HEK293 (cell line): ENCODE results near the gene USP22.

Experiments
- CTCF ChIA-PET: fragments of 350-600 bp; formaldehyde crosslinking; extraction: SDS; loops from one replicate; lab custom pipeline; 2021; ENCODE audit warnings: antibody characterized with exemption; lab: Yijun Ruan, JAX
- POLR2A ChIA-PET: fragments of 300-600 bp; formaldehyde crosslinking; extraction: SDS; loops from one replicate; lab custom pipeline; 2020; ENCODE audit warnings: antibody characterized with exemption, inconsistent platforms; lab: Yijun Ruan, JAX
- H3K27ac ChIP-seq: fragments of 200-500 bp; sonication (Bioruptor generic); 2 replicates; pipeline ENCODE4 v1.5.1; 2014; ENCODE audit warnings: low read depth, low read length, control low read depth, inconsistent platforms; ENCODE audit errors: extremely low read depth
- H3K36me3 ChIP-seq, 2 experiments: fragments of 200-500 bp in 1 of 2; sonication (Bioruptor generic) in 1 of 2; 1 replicate in 1 of 2; 2 replicates in 1 of 2; pipeline ENCODE4 v1.5.1; 2014 to 2017; ENCODE audit warnings: inconsistent platforms in 2 of 2, low read length in 2 of 2; ENCODE audit not compliant: control insufficient read depth in 2 of 2, insufficient read depth in 1 of 2
- H3K4me1 ChIP-seq: fragments of 200-500 bp; sonication (Bioruptor generic); 2 replicates; pipeline ENCODE4 v1.5.1; 2014; ENCODE audit warnings: mild to moderate bottlenecking, low read length, inconsistent platforms; ENCODE audit not compliant: control insufficient read depth, insufficient read depth
- H3K4me3 ChIP-seq: 2 replicates; pipeline ENCODE4 v1.5.1; 2011; ENCODE audit warnings: low read depth, mild to moderate bottlenecking, control low read depth, low read length, moderate library complexity
- H3K9me3 ChIP-seq: fragments of 200-500 bp; sonication (Bioruptor generic); 2 replicates; pipeline ENCODE4 v1.5.1; 2014; ENCODE audit warnings: low read depth, low read length, inconsistent platforms; ENCODE audit not compliant: control insufficient read depth, insufficient read depth
- FEZF1 ChIP-seq: fragments of 450-650 bp; formaldehyde crosslinking; IDR thresholded peaks from 2 replicates; pipeline ENCODE4 v1.5.1; 2016; ENCODE audit warnings: missing biosample characterization, missing genetic modification characterization
- GLIS2 ChIP-seq: fragments of 450-650 bp; formaldehyde crosslinking; IDR thresholded peaks from 2 replicates; pipeline ENCODE4 v1.5.1; 2016; ENCODE audit warnings: missing biosample characterization, missing genetic modification characterization
- INSM2 ChIP-seq: fragments of 450-650 bp; formaldehyde crosslinking; IDR thresholded peaks from 2 replicates; pipeline ENCODE4 v1.5.1; 2016; ENCODE audit warnings: missing biosample characterization, missing genetic modification characterization
- KLF17 ChIP-seq: fragments of 450-650 bp; formaldehyde crosslinking; IDR thresholded peaks from 2 replicates; pipeline ENCODE4 v1.5.1; 2016; ENCODE audit warnings: missing biosample characterization, missing genetic modification characterization
- REPIN1 ChIP-seq: fragments of 450-650 bp; formaldehyde crosslinking; IDR thresholded peaks from 2 replicates; pipeline ENCODE4 v1.5.1; 2017; ENCODE audit warnings: missing biosample characterization, missing genetic modification characterization, low read depth
- SALL2 ChIP-seq: fragments of 450-650 bp; formaldehyde crosslinking; IDR thresholded peaks from 2 replicates; pipeline ENCODE4 v1.5.0; 2017; ENCODE audit warnings: missing biosample characterization, mild to moderate bottlenecking, missing genetic modification characterization, borderline replicate concordance
- SCRT1 ChIP-seq: fragments of 450-650 bp; formaldehyde crosslinking; IDR thresholded peaks from 2 replicates; pipeline ENCODE4 v1.5.1; 2016; ENCODE audit warnings: missing biosample characterization, missing genetic modification characterization, borderline replicate concordance
- YY2 ChIP-seq: fragments of 450-650 bp; formaldehyde crosslinking; IDR thresholded peaks from 2 replicates; pipeline ENCODE4 v1.5.1; 2016; ENCODE audit warnings: missing biosample characterization, missing genetic modification characterization
- ZFP3 ChIP-seq: fragments of 450-650 bp; formaldehyde crosslinking; IDR thresholded peaks from 2 replicates; pipeline ENCODE4 v1.5.1; 2016; ENCODE audit warnings: low read depth, missing biosample characterization, missing genetic modification characterization
- ZIC2 ChIP-seq: fragments of 450-650 bp; formaldehyde crosslinking; IDR thresholded peaks from 2 replicates; pipeline ENCODE4 v1.5.1; 2016; ENCODE audit warnings: missing biosample characterization, missing genetic modification characterization
- ZNF146 ChIP-seq: fragments of 450-650 bp; formaldehyde crosslinking; IDR thresholded peaks from 2 replicates; pipeline ENCODE4 v1.5.1; 2016; ENCODE audit warnings: missing biosample characterization, missing genetic modification characterization
- ZNF16 ChIP-seq: fragments of 450-650 bp; formaldehyde crosslinking; IDR thresholded peaks from 2 replicates; pipeline ENCODE4 v1.5.1; 2016; ENCODE audit warnings: low read depth, missing biosample characterization, missing genetic modification characterization
- ZNF202 ChIP-seq: fragments of 450-650 bp; formaldehyde crosslinking; IDR thresholded peaks from 2 replicates; pipeline ENCODE4 v1.5.1; 2016; ENCODE audit warnings: missing biosample characterization, missing genetic modification characterization, borderline replicate concordance
- ZNF214 ChIP-seq: fragments of 450-650 bp; formaldehyde crosslinking; IDR thresholded peaks from 2 replicates; pipeline ENCODE4 v1.5.1; 2017; ENCODE audit warnings: missing biosample characterization, mild to moderate bottlenecking, missing genetic modification characterization, borderline replicate concordance
- ZNF223 ChIP-seq: fragments of 450-650 bp; formaldehyde crosslinking; IDR thresholded peaks from 2 replicates; pipeline ENCODE4 v1.5.1; 2016; ENCODE audit warnings: missing biosample characterization, missing genetic modification characterization
- ZNF239 ChIP-seq: fragments of 450-650 bp; formaldehyde crosslinking; IDR thresholded peaks from 2 replicates; pipeline ENCODE4 v1.5.1; 2016; ENCODE audit warnings: missing biosample characterization, missing genetic modification characterization
- ZNF266 ChIP-seq: fragments of 450-650 bp; formaldehyde crosslinking; IDR thresholded peaks from 2 replicates; pipeline ENCODE4 v1.5.1; 2016; ENCODE audit warnings: missing biosample characterization, missing genetic modification characterization, low read depth
- ZNF280C ChIP-seq: fragments of 450-650 bp; formaldehyde crosslinking; IDR thresholded peaks from 2 replicates; pipeline ENCODE4 v1.5.1; 2016; ENCODE audit warnings: missing biosample characterization, missing genetic modification characterization
- ZNF324 ChIP-seq: fragments of 450-650 bp; formaldehyde crosslinking; IDR thresholded peaks from 2 replicates; pipeline ENCODE4 v1.5.1; 2016; ENCODE audit warnings: missing biosample characterization, missing genetic modification characterization
- ZNF423 ChIP-seq: fragments of 450-650 bp; formaldehyde crosslinking; IDR thresholded peaks from 2 replicates; pipeline ENCODE4 v1.5.1; 2016; ENCODE audit warnings: missing biosample characterization, missing genetic modification characterization
- ZNF501 ChIP-seq: fragments of 450-650 bp; formaldehyde crosslinking; IDR thresholded peaks from 2 replicates; pipeline ENCODE4 v1.5.1; 2016; ENCODE audit warnings: missing biosample characterization, missing genetic modification characterization
- ZNF514 ChIP-seq: fragments of 450-650 bp; formaldehyde crosslinking; IDR thresholded peaks from 2 replicates; pipeline ENCODE4 v1.5.1; 2016; ENCODE audit warnings: missing biosample characterization, missing genetic modification characterization
- ZNF558 ChIP-seq: fragments of 450-650 bp; formaldehyde crosslinking; IDR thresholded peaks from 2 replicates; pipeline ENCODE4 v1.5.1; 2016; ENCODE audit warnings: missing biosample characterization, missing genetic modification characterization
- ZNF571 ChIP-seq: fragments of 450-650 bp; formaldehyde crosslinking; IDR thresholded peaks from 2 replicates; pipeline ENCODE4 v1.5.0; 2017; ENCODE audit warnings: missing biosample characterization, missing genetic modification characterization
- ZNF677 ChIP-seq: fragments of 450-650 bp; IDR thresholded peaks from 2 replicates; pipeline ENCODE4 v1.5.0; 2018; ENCODE audit warnings: missing biosample characterization, mild to moderate bottlenecking, missing genetic modification characterization, moderate library complexity
- ZNF837 ChIP-seq: fragments of 450-650 bp; formaldehyde crosslinking; IDR thresholded peaks from 2 replicates; pipeline ENCODE4 v1.5.1; 2016; ENCODE audit warnings: missing biosample characterization, missing genetic modification characterization
- ZSCAN23 ChIP-seq: fragments of 450-650 bp; formaldehyde crosslinking; IDR thresholded peaks from 2 replicates; pipeline ENCODE4 v1.5.1; 2016; ENCODE audit warnings: missing biosample characterization, missing genetic modification characterization

Gene USP22

GRCh38 chr17:21018894-21019293 is 23.9 kb downstream of the USP22 start:
- TF ChIP-seq ZNF571 (tag by site-specific recombination) (no peak), ZNF423 (tag by site-specific recombination) (no peak), ZNF223 (tag by site-specific recombination) (no peak), ZNF280C (tag by site-specific recombination) (no peak), KLF17 (tag by site-specific recombination) (no peak), ZIC2 (tag by site-specific recombination) (no peak), ZFP3 (no peak), ZNF146 (tag by site-specific recombination) (no peak), ZNF202 (tag by site-specific recombination) (no peak), ZNF266 (tag by site-specific recombination) (no peak), ZSCAN23 (no peak), INSM2 (tag by site-specific recombination) (no peak), SALL2 (tag by site-specific recombination) (no peak), ZNF501 (no peak), YY2 (tag by site-specific recombination) (no peak), ZNF677 (tag by site-specific recombination) (no peak)
- ChIA-PET CTCF (interaction anchor here (0.5 to 0.8 kb wide), 2 partner anchors 9 to 25 kb away, joined by 3 read pairs; no protein-coding TSS in a partner anchor), POLR2A (interaction anchor here (1.0 to 1.3 kb wide), 3 partner anchors 13 to 24 kb away, joined by 3 read pairs; partner anchors contain the start of gene USP22)
- H3K9me3 ChIP-seq: no peaks in the 10 kb centered on the region
- H3K36me3 ChIP-seq: peaks cover 81 to 96% of the 10 kb centered on the region in 2 experiments
- no peaks in the 10 kb centered on the region for H3K4me1 ChIP-seq
- no peak overlapping the region for H3K27ac ChIP-seq
- no peak overlapping the region for H3K4me3 ChIP-seq

GRCh38 chr17:21017861-21018260 is 24.9 kb downstream of the USP22 start:
- CTCF ChIA-PET: no interaction called here

More at GRCh38 chr17:21017861-21018260, 24.9 kb downstream of the USP22 start:
- H3K36me3 ChIP-seq: peaks cover 81 to 96% of the 10 kb centered on the region in 2 experiments
- no peak overlapping the region for H3K4me3 ChIP-seq
- TF ChIP-seq FEZF1 (no peak), ZNF837 (tag by site-specific recombination) (no peak), ZNF239 (no peak), ZNF214 (no peak), ZNF514 (no peak), ZNF558 (tag by site-specific recombination) (no peak), ZNF324 (no peak), ZNF16 (tag by site-specific recombination) (no peak), GLIS2 (tag by site-specific recombination) (no peak), ZNF202 (tag by site-specific recombination) (no peak), SCRT1 (tag by site-specific recombination) (no peak), REPIN1 (tag by site-specific recombination) (no peak)
- H3K9me3 ChIP-seq: no peaks in the 10 kb centered on the region
- no peak overlapping the region for H3K27ac ChIP-seq
- POLR2A ChIA-PET: no interaction called here
- H3K4me1 ChIP-seq: no peaks in the 10 kb centered on the region
